Measurements from ENCODE around the gene GPRC5C. TPM values are rescaled to one million over a fixed set of nuclear protein-coding genes. Genes with fewer than 3 reads are reported as not detected.
A peak's percentile ranks its signal among the peaks of the same experiment; 100 is the strongest.

GPRC5C gene
- total and polyA plus RNA-seq, 2 donors (not counting 1 experiment from before 2014, with no cell fraction given) = 0.66 to 1.1 TPM

- CTCF ChIA-PET = no interaction called here
- TF ChIP-seq EZH2 (IDR thresholded peaks at IDR 0.05; ENCODE audit: borderline replicate concordance, insufficient read depth, low read depth, low read length, poor library complexity, severe bottlenecking) = no peak
- TF ChIP-seq CTCF (IDR thresholded peaks at IDR 0.05) = no peak
- H2AFZ ChIP-seq (ENCODE audit: insufficient read depth, low read depth, low read length, poor library complexity, severe bottlenecking) = no peak overlapping the region
- POLR2A ChIA-PET = no interaction called here
- peaks cover 13% of the 10 kb centered on the region for H3K27me3 Mint-ChIP-seq
- H3K4me1 Mint-ChIP-seq = no peaks in the 10 kb centered on the region
- H3K27me3 ChIP-seq (replicated peaks in 1 of 4; ENCODE audit: control extremely low read depth in 1 of 4, control insufficient read depth in 3 of 4, insufficient read depth in 4 of 4, low read length in 3 of 4) = peaks cover 0 to 9% (median 1%) of the 10 kb centered on the region in 4 experiments
- intact Hi-C loops (cut with micrococcal nuclease) = no loop called here
- ATAC-seq (ENCODE audit: low read depth) = no peak
- H3K9ac ChIP-seq (ENCODE audit: low read length) = no peak overlapping the region
- H4K20me1 ChIP-seq (ENCODE audit: control insufficient read depth, insufficient read depth, low read length, poor library complexity, severe bottlenecking) = no peaks in the 10 kb centered on the region
- H3K9me3 ChIP-seq (ENCODE audit: control extremely low read depth in 1 of 3, control insufficient read depth in 2 of 3, insufficient read depth in 1 of 3, low read length in 2 of 3) = peaks cover 0 to 10% (median 0%) of the 10 kb centered on the region in 3 donors
- H3K4me2 ChIP-seq (replicated peaks; ENCODE audit: low read depth, low read length, poor library complexity, severe bottlenecking) = no peak overlapping the region
- no peak overlapping the region for H3K27ac ChIP-seq (ENCODE audit: low read length in 2 of 2)
- no peaks in the 10 kb centered on the region for H3K36me3 ChIP-seq (replicated peaks in 1 of 2; ENCODE audit: control extremely low read depth in 1 of 2, control insufficient read depth in 1 of 2, extremely low read depth in 1 of 2, insufficient read depth in 2 of 2, low read length in 1 of 2)
- no peak overlapping the region for H3K4me3 ChIP-seq (ENCODE audit: control extremely low read depth in 1 of 5, extremely low read depth in 1 of 5, insufficient read depth in 1 of 5, low read depth in 2 of 5, low read length in 4 of 5)
- H3K9me3 Mint-ChIP-seq (ENCODE audit: insufficient read depth) = no peaks in the 10 kb centered on the region
- H3K27ac Mint-ChIP-seq = no peak overlapping the region
- 76% methylated on average over 7 of the region's 12 CpGs for WGBS (ENCODE audit: insufficient coverage)
- DNase-seq = no peak
- no peaks in the 10 kb centered on the region for H3K79me2 ChIP-seq (ENCODE audit: control insufficient read depth, insufficient read depth, low read length)
- no peaks in the 10 kb centered on the region for H3K4me1 ChIP-seq (ENCODE audit: control insufficient read depth in 2 of 2, insufficient read depth in 2 of 2, low read length in 2 of 2)
- H3K4me3 Mint-ChIP-seq = no peak overlapping the region
Measured at GRCh38 chr17:74389084-74389753, 42.7 kb upstream of the GPRC5C start.

GRCh38 chr17:74389937-74390679 is 41.8 kb upstream of the GPRC5C start:
- H4K20me1 ChIP-seq (ENCODE audit: control insufficient read depth, insufficient read depth, low read length, poor library complexity, severe bottlenecking) = no peaks in the 10 kb centered on the region
- intact Hi-C loops (cut with micrococcal nuclease) = no loop called here
- no peaks in the 10 kb centered on the region for H3K36me3 ChIP-seq (replicated peaks in 1 of 2; ENCODE audit: control extremely low read depth in 1 of 2, control insufficient read depth in 1 of 2, extremely low read depth in 1 of 2, insufficient read depth in 2 of 2, low read length in 1 of 2)
- no peak overlapping the region for H3K27ac ChIP-seq (ENCODE audit: low read length in 2 of 2)
- Mint-ChIP-seq H3K27me3 (peaks cover 9% of the 10 kb centered on the region), H3K4me3 (no peak overlapping the region), H3K9me3 (ENCODE audit: insufficient read depth) (no peaks in the 10 kb centered on the region), H3K4me1 (no peaks in the 10 kb centered on the region), H3K27ac (no peak overlapping the region)
- H2AFZ ChIP-seq (ENCODE audit: insufficient read depth, low read depth, low read length, poor library complexity, severe bottlenecking) = no peak overlapping the region
- peak; percentile 31 for TF ChIP-seq CTCF (IDR thresholded peaks at IDR 0.05)
- no peak for TF ChIP-seq EZH2 (IDR thresholded peaks at IDR 0.05; ENCODE audit: borderline replicate concordance, insufficient read depth, low read depth, low read length, poor library complexity, severe bottlenecking)
- ChIA-PET CTCF (interaction anchor here (1.8 kb wide), 1 partner anchor 11 kb away, joined by 8 read pairs; no protein-coding TSS in a partner anchor), POLR2A (interaction anchor here (0.8 kb wide), 1 partner anchor 133 kb away, joined by 8 read pairs; no protein-coding TSS in a partner anchor)
- H3K4me3 ChIP-seq (ENCODE audit: control extremely low read depth in 1 of 5, extremely low read depth in 1 of 5, insufficient read depth in 1 of 5, low read depth in 2 of 5, low read length in 4 of 5) = no peak overlapping the region
- H3K9ac ChIP-seq (ENCODE audit: low read length) = no peak overlapping the region
- no peak for ATAC-seq (ENCODE audit: low read depth)
- no peaks in the 10 kb centered on the region for H3K4me1 ChIP-seq (ENCODE audit: control insufficient read depth in 2 of 2, insufficient read depth in 2 of 2, low read length in 2 of 2)
- peaks cover 0 to 9% (median 2%) of the 10 kb centered on the region in 4 experiments for H3K27me3 ChIP-seq (replicated peaks in 1 of 4; ENCODE audit: control extremely low read depth in 1 of 4, control insufficient read depth in 3 of 4, insufficient read depth in 4 of 4, low read length in 3 of 4)
- H3K9me3 ChIP-seq (ENCODE audit: control extremely low read depth in 1 of 3, control insufficient read depth in 2 of 3, insufficient read depth in 1 of 3, low read length in 2 of 3) = peaks cover 0 to 10% (median 0%) of the 10 kb centered on the region in 3 donors
- 90% methylated on average over 1 of the region's 2 CpGs for WGBS (ENCODE audit: insufficient coverage)
- no peak overlapping the region for H3K4me2 ChIP-seq (replicated peaks; ENCODE audit: low read depth, low read length, poor library complexity, severe bottlenecking)
- no peaks in the 10 kb centered on the region for H3K79me2 ChIP-seq (ENCODE audit: control insufficient read depth, insufficient read depth, low read length)
- DNase-seq = no peak

Measured in B cell (primary cell).